Measurements from ENCODE around the gene CHAT.

CHAT gene

GRCh38 chr10:49690698-49691356 is 77.0 kb downstream of the CHAT start:
- no peak for DNase-seq

- DNase-seq, result no peak
Observed at GRCh38 chr10:49691588-49691987, 77.8 kb downstream of the CHAT start.

- no peak for DNase-seq
Observed at GRCh38 chr10:49694466-49694865, 80.6 kb downstream of the CHAT start.

- DNase-seq, result no peak
Observed at GRCh38 chr10:49696311-49696710, 82.5 kb downstream of the CHAT start.

GRCh38 chr10:49698679-49699078 is 84.8 kb downstream of the CHAT start:
- no peak for DNase-seq

- DNase-seq, result no peak
Observed at GRCh38 chr10:49700211-49700610, 86.4 kb downstream of the CHAT start.

- no peak for DNase-seq
Observed at GRCh38 chr10:49700997-49701396, 87.2 kb downstream of the CHAT start.

- DNase-seq, result no peak
Observed at GRCh38 chr10:49707585-49707984, 93.7 kb downstream of the CHAT start.

GRCh38 chr10:49709934-49710333 is 96.1 kb downstream of the CHAT start:
- DNase-seq, result no peak

GRCh38 chr10:49710966-49711365 is 97.1 kb downstream of the CHAT start:
- DNase-seq, result no peak

- no peak for DNase-seq
Observed at GRCh38 chr10:49711481-49711880, 97.6 kb downstream of the CHAT start.

GRCh38 chr10:49713266-49713665 is 99.4 kb downstream of the CHAT start:
- DNase-seq, result no peak
